HG03103 (cell line): ENCODE measurements around the gene RFX3.
A peak's percentile ranks its signal among the peaks of the same experiment; 100 is the strongest.
"Not testable (repeated sequence)": the region's sequence is repeated elsewhere in the genome, so short reads cannot be mapped to it uniquely, and the experiment has no call there.

Source experiments
- ATAC-seq: cut with Tn5 transposase; IDR thresholded peaks from one replicate; pipeline ENCODE4 v1.9.1; 2021; ENCODE audit warnings: low read depth; ENCODE audit not compliant: unreplicated experiment

The RFX3 gene

GRCh38 chr9:3361689-3362392 is 164.0 kb downstream of the RFX3 start:
- ATAC-seq = no peak

GRCh38 chr9:3361116-3361515 is 164.7 kb downstream of the RFX3 start:
- ATAC-seq = no peak

- ATAC-seq = no peak
These were observed 165.6 kb downstream of the RFX3 start for GRCh38 chr9:3360245-3360644.

GRCh38 chr9:3359778-3360177 is 166.0 kb downstream of the RFX3 start:
- ATAC-seq = no peak

- no peak for ATAC-seq
These were observed 166.6 kb downstream of the RFX3 start for GRCh38 chr9:3359048-3359692.

- ATAC-seq = no peak
These were observed 177.6 kb downstream of the RFX3 start for GRCh38 chr9:3348169-3348568.

- ATAC-seq = no peak
These were observed 179.3 kb downstream of the RFX3 start for GRCh38 chr9:3346549-3346948.

- ATAC-seq = no peak
These were observed 182.1 kb downstream of the RFX3 start for GRCh38 chr9:3343671-3344070.

- ATAC-seq = no peak
These were observed 183.5 kb downstream of the RFX3 start for GRCh38 chr9:3342159-3342777.

- ATAC-seq = no peak
These were observed 188.1 kb downstream of the RFX3 start for GRCh38 chr9:3337515-3338225.

- ATAC-seq = no peak
These were observed 188.8 kb downstream of the RFX3 start for GRCh38 chr9:3336951-3337350.

- ATAC-seq = no peak
These were observed 193.0 kb downstream of the RFX3 start for GRCh38 chr9:3332802-3333201.

GRCh38 chr9:3331801-3332200 is 194.0 kb downstream of the RFX3 start:
- ATAC-seq = no peak

- ATAC-seq = no peak
These were observed 194.9 kb downstream of the RFX3 start for GRCh38 chr9:3330792-3331420.

- ATAC-seq = no peak
These were observed 196.4 kb downstream of the RFX3 start for GRCh38 chr9:3329361-3329760.

- no peak for ATAC-seq
These were observed 202.1 kb downstream of the RFX3 start for GRCh38 chr9:3323714-3324113.

GRCh38 chr9:3321186-3321585 is 204.6 kb downstream of the RFX3 start:
- ATAC-seq = no peak

GRCh38 chr9:3312595-3312994 is 213.2 kb downstream of the RFX3 start:
- not testable (repeated sequence) for ATAC-seq

- ATAC-seq = no peak
These were observed 217.2 kb downstream of the RFX3 start for GRCh38 chr9:3308609-3309008.

- ATAC-seq = not testable (repeated sequence)
These were observed 221.4 kb downstream of the RFX3 start for GRCh38 chr9:3304388-3304787.

GRCh38 chr9:3299872-3300271 is 225.9 kb downstream of the RFX3 start:
- ATAC-seq = peak; percentile 94
